Natural killer cell (primary cell): ENCODE results near the gene SH2D3C. TPM values are rescaled to one million over a fixed set of nuclear protein-coding genes. Genes with fewer than 3 reads are reported as not detected.

Experiments used
- ATAC-seq, 3 donors: fragments of 150-1000 bp in 2 of 3; fragments of 200-7000 bp in 1 of 3; cut with Tn5 transposase; 1 replicate in 1 of 3; 2 replicates in 2 of 3; pipeline ENCODE4 v1.10.0; 2021; ENCODE audit warnings: mild to moderate bottlenecking in 2 of 3, moderate library complexity in 2 of 3
- DNase-seq, 2 donors: peaks; one replicate each; pipeline versions ENCODE4 v3.0.0 to v3.0.0-alpha.2; 2013 to 2021; ENCODE audit warnings: mixed read lengths in 1 of 2
- H3K27ac ChIP-seq: one replicate; pipeline ENCODE4 v1.5.1; 2013; ENCODE audit warnings: mild to moderate bottlenecking, low read length
- H3K27me3 ChIP-seq: one replicate; pipeline ENCODE4 v1.6.1; 2013; ENCODE audit warnings: low read length; ENCODE audit not compliant: control insufficient read depth, insufficient read depth
- H3K36me3 ChIP-seq: one replicate; pipeline ENCODE4 v1.6.1; 2013; ENCODE audit warnings: low read length; ENCODE audit not compliant: control insufficient read depth, insufficient read depth
- H3K4me1 ChIP-seq: one replicate; pipeline ENCODE4 v1.6.1; 2013; ENCODE audit warnings: low read length; ENCODE audit not compliant: control insufficient read depth, insufficient read depth
- H3K4me3 ChIP-seq: one replicate; pipeline ENCODE4 v1.5.1; 2013; ENCODE audit warnings: low read length
- H3K9me3 ChIP-seq: one replicate; pipeline ENCODE4 v1.6.1; 2013; ENCODE audit warnings: low read length; ENCODE audit not compliant: control insufficient read depth, insufficient read depth
- H3K27ac Mint-ChIP-seq, 2 donors: one replicate each; pipeline ENCODE4 v1.8.0; 2022; ENCODE audit warnings: mild to moderate bottlenecking in 2 of 2, mixed read lengths in 2 of 2, moderate library complexity in 1 of 2
- H3K27me3 Mint-ChIP-seq, 2 donors: one replicate each; pipeline ENCODE4 v1.8.0; 2022; ENCODE audit warnings: low read depth in 2 of 2, mixed read lengths in 2 of 2
- H3K36me3 Mint-ChIP-seq: one replicate; pipeline ENCODE4 v1.8.0; 2022; ENCODE audit warnings: mixed read lengths
- H3K4me1 Mint-ChIP-seq, 2 donors: one replicate each; pipeline ENCODE4 v1.8.0; 2022; ENCODE audit warnings: mixed read lengths in 2 of 2
- H3K4me3 Mint-ChIP-seq: one replicate; pipeline ENCODE4 v1.8.0; 2022; ENCODE audit warnings: mild to moderate bottlenecking, moderate library complexity, mixed read lengths
- H3K9me3 Mint-ChIP-seq, 2 donors: one replicate each; pipeline ENCODE4 v1.8.0; 2022; ENCODE audit warnings: mixed read lengths in 2 of 2
- WGBS: methylation state at CpG from one replicate; pipeline ENCODE4 v1.1.7; 2013; ENCODE audit warnings: missing lambda C conversion rate; ENCODE audit not compliant: insufficient coverage; 5-methylcytosine and 5-hydroxymethylcytosine counted together
- intact Hi-C: fragments of 100-400 bp; cut with micrococcal nuclease; formaldehyde crosslinking; loops from one replicate; pipeline ENCODE4 v1.14.2; 2022
- total RNA-seq, 4 donors: library from RNA; stranded (reverse); fragments of 120-200 nt in 1 of 4; gene quantifications; one replicate each; pipeline versions ENCODE4 v1.2.3 to v1.2.4, GENCODE V29; 2013 to 2022
- TF ChIP-seq, protein P1 (sequence below): fragments of 200-600 bp; IDR thresholded peaks from one replicate; pipeline ENCODE4 v1.8.0; 2022; ENCODE audit warnings: antibody characterized with exemption

The SH2D3C gene
- total RNA-seq, 3 donors from 2014 or later (not counting 1 experiment from before 2014, with no cell fraction given) = 42.8 to 86.8 (median 56.6) TPM

DNA sequence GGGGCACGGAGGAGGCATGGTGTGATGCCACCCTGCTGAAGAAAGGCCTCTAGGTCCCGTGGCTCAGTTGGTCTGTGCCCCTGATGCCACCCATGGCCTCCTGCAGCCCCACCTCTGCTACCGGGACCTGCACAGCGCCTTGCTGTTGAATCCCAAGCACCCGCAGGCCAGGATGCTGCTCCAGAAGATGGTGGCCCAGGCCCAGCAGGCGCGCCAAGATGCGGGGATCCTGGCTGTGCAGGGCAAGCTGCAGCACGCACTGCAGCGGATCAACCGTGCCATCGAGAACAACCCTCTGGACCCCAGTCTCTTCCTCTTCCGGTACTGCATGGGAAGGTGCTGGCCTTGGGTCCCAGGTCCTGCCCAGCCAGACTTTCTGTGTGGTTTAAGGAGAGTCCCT lies 55.5 kb downstream of the SH2D3C start:
- H3K27ac Mint-ChIP-seq = no peak overlapping the region
- no peak overlapping the region for H3K27ac ChIP-seq
- no peaks in the 10 kb centered on the region for H3K36me3 ChIP-seq
- no peaks in the 10 kb centered on the region for H3K9me3 ChIP-seq
- H3K36me3 Mint-ChIP-seq = no peaks in the 10 kb centered on the region
- no peak for DNase-seq
- TF ChIP-seq, protein P1, sequence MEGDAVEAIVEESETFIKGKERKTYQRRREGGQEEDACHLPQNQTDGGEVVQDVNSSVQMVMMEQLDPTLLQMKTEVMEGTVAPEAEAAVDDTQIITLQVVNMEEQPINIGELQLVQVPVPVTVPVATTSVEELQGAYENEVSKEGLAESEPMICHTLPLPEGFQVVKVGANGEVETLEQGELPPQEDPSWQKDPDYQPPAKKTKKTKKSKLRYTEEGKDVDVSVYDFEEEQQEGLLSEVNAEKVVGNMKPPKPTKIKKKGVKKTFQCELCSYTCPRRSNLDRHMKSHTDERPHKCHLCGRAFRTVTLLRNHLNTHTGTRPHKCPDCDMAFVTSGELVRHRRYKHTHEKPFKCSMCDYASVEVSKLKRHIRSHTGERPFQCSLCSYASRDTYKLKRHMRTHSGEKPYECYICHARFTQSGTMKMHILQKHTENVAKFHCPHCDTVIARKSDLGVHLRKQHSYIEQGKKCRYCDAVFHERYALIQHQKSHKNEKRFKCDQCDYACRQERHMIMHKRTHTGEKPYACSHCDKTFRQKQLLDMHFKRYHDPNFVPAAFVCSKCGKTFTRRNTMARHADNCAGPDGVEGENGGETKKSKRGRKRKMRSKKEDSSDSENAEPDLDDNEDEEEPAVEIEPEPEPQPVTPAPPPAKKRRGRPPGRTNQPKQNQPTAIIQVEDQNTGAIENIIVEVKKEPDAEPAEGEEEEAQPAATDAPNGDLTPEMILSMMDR = no peak
- WGBS = 95% methylated on average over 13 of the region's 13 CpGs
- H3K4me3 Mint-ChIP-seq = no peak overlapping the region
- peaks cover 15 to 19% of the 10 kb centered on the region in 2 donors for H3K4me1 Mint-ChIP-seq
- no peaks in the 10 kb centered on the region for H3K27me3 ChIP-seq
- no peak for ATAC-seq
- no peaks in the 10 kb centered on the region for H3K9me3 Mint-ChIP-seq
- intact Hi-C loops = no loop called here
- H3K4me1 ChIP-seq = peaks cover 40% of the 10 kb centered on the region
- no peak overlapping the region for H3K4me3 ChIP-seq
- no peaks in the 10 kb centered on the region for H3K27me3 Mint-ChIP-seq

DNA sequence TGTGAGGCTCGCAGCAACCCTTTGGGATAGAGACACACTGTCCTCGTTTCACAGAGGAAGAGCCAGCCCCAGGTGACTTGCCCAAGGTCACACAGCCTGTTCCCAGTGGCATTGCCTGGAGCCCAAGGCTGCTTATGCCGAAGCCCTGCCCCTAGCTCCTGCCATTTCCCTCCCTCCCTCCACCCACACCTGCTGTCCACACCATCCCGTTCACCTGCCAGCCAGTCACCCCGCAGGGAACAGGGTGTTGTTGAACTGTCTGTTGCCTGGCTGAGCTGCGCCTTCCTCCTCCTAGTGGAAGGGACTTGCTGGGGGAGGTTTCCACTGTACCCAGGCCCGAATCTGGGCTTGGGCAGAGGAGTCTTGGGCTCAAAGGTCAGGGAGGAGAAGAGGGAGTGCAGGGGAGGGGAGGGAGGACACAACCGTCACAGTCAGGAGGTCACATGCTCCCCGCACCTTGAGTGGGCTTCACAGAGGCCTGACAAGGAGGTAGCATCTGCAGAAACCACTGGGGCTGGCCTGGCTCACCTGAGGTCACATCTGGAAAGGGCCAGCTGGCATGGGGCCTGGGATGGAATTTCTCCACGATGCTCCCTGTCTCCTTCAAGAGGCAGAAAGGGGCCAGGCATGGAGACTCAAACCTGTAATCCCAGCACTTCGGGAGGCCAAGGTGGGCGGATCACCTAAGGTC lies 56.3 kb downstream of the SH2D3C start:
- H3K27ac ChIP-seq = peak overlapping the region; percentile 26
- no peaks in the 10 kb centered on the region for H3K9me3 Mint-ChIP-seq
- no peaks in the 10 kb centered on the region for H3K27me3 ChIP-seq
- H3K4me1 Mint-ChIP-seq = peaks cover 15 to 19% of the 10 kb centered on the region in 2 donors
- TF ChIP-seq, protein P1 = no peak
- ATAC-seq = no peak
- no peak for DNase-seq
- H3K4me3 ChIP-seq = no peak overlapping the region
- H3K27me3 Mint-ChIP-seq = no peaks in the 10 kb centered on the region
- no peaks in the 10 kb centered on the region for H3K36me3 Mint-ChIP-seq
- H3K27ac Mint-ChIP-seq = peak overlapping the region in 1 of 2 donors; percentile 59
- no peaks in the 10 kb centered on the region for H3K9me3 ChIP-seq
- intact Hi-C loops = no loop called here
- peaks cover 45% of the 10 kb centered on the region for H3K4me1 ChIP-seq
- no peak overlapping the region for H3K4me3 Mint-ChIP-seq
- H3K36me3 ChIP-seq = no peaks in the 10 kb centered on the region
- WGBS = 85% methylated on average over 12 of the region's 12 CpGs

GRCh38 chr9:127721391-127721821 lies 57.1 kb downstream of the SH2D3C start:
- WGBS = 75% methylated on average over 11 of the region's 11 CpGs
- ATAC-seq (peak; percentile 40 to 71 (median 61)), DNase-seq (peak in 1 of 2 donors; percentile 43)
- no peak overlapping the region for H3K4me3 ChIP-seq
- Mint-ChIP-seq H3K36me3 (no peaks in the 10 kb centered on the region), H3K9me3 (no peaks in the 10 kb centered on the region), H3K27me3 (no peaks in the 10 kb centered on the region), H3K4me3 (peak overlapping the region; percentile 81), H3K4me1 (peaks cover 15 to 19% of the 10 kb centered on the region in 2 donors), H3K27ac (peak overlapping the region; percentile 59 to 81)
- H3K27ac ChIP-seq = peak overlapping the region; percentile 60
- H3K4me1 ChIP-seq = peaks cover 52% of the 10 kb centered on the region
- intact Hi-C loops = no loop called here
- H3K27me3 ChIP-seq = no peaks in the 10 kb centered on the region
- no peaks in the 10 kb centered on the region for H3K36me3 ChIP-seq
- TF ChIP-seq, protein P1 = no peak
- no peaks in the 10 kb centered on the region for H3K9me3 ChIP-seq

DNA sequence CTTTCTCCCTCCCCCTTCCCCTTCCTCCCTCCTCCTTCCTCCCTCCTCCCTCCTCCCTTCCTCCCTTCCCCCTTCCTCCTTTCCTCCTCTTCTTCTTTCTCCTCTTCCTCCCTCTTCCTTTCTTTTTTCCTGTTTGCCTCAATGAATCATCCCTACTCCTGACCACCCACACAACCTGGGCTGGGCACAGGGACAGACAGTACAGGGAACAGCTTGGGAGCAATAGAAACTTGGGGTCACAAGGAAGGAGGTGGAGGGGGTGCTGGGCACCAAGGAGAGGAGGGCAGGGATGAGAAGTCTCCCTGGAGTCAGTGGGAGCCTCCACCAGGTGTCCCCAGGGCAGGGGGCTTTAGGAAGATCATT lies 57.6 kb downstream of the SH2D3C start:
- Histone ChIP-seq H3K4me1 (peaks cover 58% of the 10 kb centered on the region), H3K27ac (peak overlapping the region; percentile 60), H3K9me3 (no peaks in the 10 kb centered on the region), H3K27me3 (no peaks in the 10 kb centered on the region), H3K4me3 (no peak overlapping the region), H3K36me3 (no peaks in the 10 kb centered on the region)
- intact Hi-C loops = no loop called here
- Mint-ChIP-seq H3K4me1 (peaks cover 20 to 24% of the 10 kb centered on the region in 2 donors), H3K9me3 (no peaks in the 10 kb centered on the region), H3K27me3 (no peaks in the 10 kb centered on the region), H3K4me3 (peak overlapping the region; percentile 81), H3K36me3 (no peaks in the 10 kb centered on the region), H3K27ac (peak overlapping the region; percentile 59 to 81)
- TF ChIP-seq, protein P1 = no peak
- no peak for DNase-seq
- no peak for ATAC-seq
